OCI-LY3 (cell line): ENCODE results near the gene EFCAB6.

Source experiments
- H2AFZ ChIP-seq: fragments of 200-600, 300-600 bp; shearing (Covaris generic); 2 replicates; pipeline ENCODE4 v1.6.0; 2014; ENCODE audit warnings: antibody characterized with exemption, low read depth, low read length
- H3K27ac ChIP-seq: fragments of 200-600, 300-600 bp; sonication (generic); 2 replicates; pipeline ENCODE4 v1.5.1; 2014; ENCODE audit warnings: mild to moderate bottlenecking, low read length, moderate library complexity, mixed read lengths
- H3K27me3 ChIP-seq: fragments of 200-600, 300-600 bp; sonication (generic); 2 replicates; pipeline ENCODE4 v1.6.1; 2014; ENCODE audit warnings: low read depth, low read length, mixed read lengths
- H3K36me3 ChIP-seq: fragments of 200-600, 300-600 bp; sonication (generic); replicated peaks from 2 replicates; pipeline ENCODE3; 2014; ENCODE audit warnings: low read depth, low read length, mixed read lengths
- H3K4me1 ChIP-seq: fragments of 300-600, 200-600 bp; sonication (generic); 2 replicates; pipeline ENCODE4 v1.6.1; 2014; ENCODE audit warnings: low read length, mixed read lengths
- H3K4me2 ChIP-seq: fragments of 200-600, 300-600 bp; sonication (generic); 2 replicates; pipeline ENCODE4 v1.6.1; 2014; ENCODE audit warnings: low read length, mixed read lengths
- H3K4me3 ChIP-seq: fragments of 300-600, 200-600 bp; sonication (generic); 2 replicates; pipeline ENCODE4 v1.5.1; 2014; ENCODE audit warnings: antibody characterized with exemption, mild to moderate bottlenecking, low read length, moderate library complexity
- H3K79me2 ChIP-seq: fragments of 300-600, 200-600 bp; shearing (Covaris generic); 2 replicates; pipeline ENCODE4 v1.6.1; 2014; ENCODE audit warnings: mild to moderate bottlenecking, low read length, mixed read lengths
- H3K9ac ChIP-seq: fragments of 300-600, 200-600 bp; shearing (Covaris generic); 2 replicates; pipeline ENCODE4 v1.6.0; 2014; ENCODE audit warnings: mild to moderate bottlenecking, low read length, moderate library complexity
- H3K9me3 ChIP-seq: fragments of 200-600, 300-600 bp; shearing (Covaris generic); 2 replicates; pipeline ENCODE4 v1.6.1; 2014; ENCODE audit warnings: low read length, mixed read lengths; ENCODE audit not compliant: insufficient read depth
- H4K20me1 ChIP-seq: fragments of 200-600, 300-600 bp; sonication (generic); 2 replicates; pipeline ENCODE4 v1.6.1; 2016; ENCODE audit warnings: low read length, mixed read lengths; ENCODE audit not compliant: insufficient read depth
- CTCF ChIP-seq: fragments of 200-600, 300-600 bp; sonication (generic); IDR thresholded peaks from 2 replicates; pipeline ENCODE4 v1.5.1; 2014; ENCODE audit warnings: antibody characterized with exemption, low read length, low read depth
- EZH2phosphoT487 ChIP-seq: fragments of 200-600 bp; shearing (Covaris generic); IDR thresholded peaks from 2 replicates; pipeline ENCODE4 v1.6.1; 2018; ENCODE audit warnings: antibody characterized with exemption, mixed run types, low read depth

Gene EFCAB6

GRCh38 chr22:43502306-43502874 is 309.7 kb downstream of the EFCAB6 start:
- no peaks in the 10 kb centered on the region for H3K36me3 ChIP-seq
- no peaks in the 10 kb centered on the region for H3K4me1 ChIP-seq
- no peaks in the 10 kb centered on the region for H3K27me3 ChIP-seq
- no peak overlapping the region for H3K4me2 ChIP-seq
- H2AFZ ChIP-seq = no peak overlapping the region
- H4K20me1 ChIP-seq = no peaks in the 10 kb centered on the region
- no peak overlapping the region for H3K9ac ChIP-seq
- H3K27ac ChIP-seq = no peak overlapping the region
- H3K79me2 ChIP-seq = no peaks in the 10 kb centered on the region
- no peak overlapping the region for H3K4me3 ChIP-seq
- no peaks in the 10 kb centered on the region for H3K9me3 ChIP-seq
- TF ChIP-seq EZH2phosphoT487 (no peak), CTCF (no peak)

GRCh38 chr22:43501878-43502277 is 310.2 kb downstream of the EFCAB6 start:
- Histone ChIP-seq H3K4me1 (no peaks in the 10 kb centered on the region), H3K27ac (no peak overlapping the region), H4K20me1 (no peaks in the 10 kb centered on the region), H3K4me3 (no peak overlapping the region), H3K27me3 (no peaks in the 10 kb centered on the region), H3K79me2 (no peaks in the 10 kb centered on the region), H3K4me2 (no peak overlapping the region), H3K9ac (no peak overlapping the region), H2AFZ (no peak overlapping the region), H3K36me3 (no peaks in the 10 kb centered on the region), H3K9me3 (no peaks in the 10 kb centered on the region)
- TF ChIP-seq EZH2phosphoT487 (no peak), CTCF (no peak)

GRCh38 chr22:43500792-43501785 is 311.0 kb downstream of the EFCAB6 start:
- Histone ChIP-seq H2AFZ (no peak overlapping the region), H3K4me3 (no peak overlapping the region), H3K4me1 (no peaks in the 10 kb centered on the region), H3K4me2 (no peak overlapping the region), H3K79me2 (no peaks in the 10 kb centered on the region), H4K20me1 (no peaks in the 10 kb centered on the region), H3K36me3 (no peaks in the 10 kb centered on the region), H3K27ac (no peak overlapping the region), H3K27me3 (no peaks in the 10 kb centered on the region), H3K9me3 (no peaks in the 10 kb centered on the region), H3K9ac (no peak overlapping the region)
- TF ChIP-seq CTCF = no peak
- TF ChIP-seq EZH2phosphoT487 = no peak

- no peak for TF ChIP-seq CTCF
- no peak for TF ChIP-seq EZH2phosphoT487
- H4K20me1 ChIP-seq = no peaks in the 10 kb centered on the region
- no peak overlapping the region for H3K27ac ChIP-seq
- H3K36me3 ChIP-seq = no peaks in the 10 kb centered on the region
- H3K79me2 ChIP-seq = no peaks in the 10 kb centered on the region
- no peak overlapping the region for H3K9ac ChIP-seq
- no peaks in the 10 kb centered on the region for H3K27me3 ChIP-seq
- H3K4me3 ChIP-seq = no peak overlapping the region
- H2AFZ ChIP-seq = no peak overlapping the region
- H3K4me2 ChIP-seq = no peak overlapping the region
- H3K4me1 ChIP-seq = no peaks in the 10 kb centered on the region
- H3K9me3 ChIP-seq = no peaks in the 10 kb centered on the region
These were observed 313.2 kb downstream of the EFCAB6 start for GRCh38 chr22:43498856-43499253.
